Kidney glomerular epithelial cell (primary cell): ENCODE results near the gene ARL5C.
"Not testable (repeated sequence)": the region's sequence is repeated elsewhere in the genome, so short reads cannot be mapped to it uniquely, and the experiment has no call there.

Experiments
- DNase-seq: peaks from one replicate; lab custom pipeline; 2025; lab: John Stamatoyannopoulos, UW

ARL5C gene

GRCh38 chr17:39194089-39194984 is 28.4 kb upstream of the ARL5C start:
- no peak for DNase-seq

DNA sequence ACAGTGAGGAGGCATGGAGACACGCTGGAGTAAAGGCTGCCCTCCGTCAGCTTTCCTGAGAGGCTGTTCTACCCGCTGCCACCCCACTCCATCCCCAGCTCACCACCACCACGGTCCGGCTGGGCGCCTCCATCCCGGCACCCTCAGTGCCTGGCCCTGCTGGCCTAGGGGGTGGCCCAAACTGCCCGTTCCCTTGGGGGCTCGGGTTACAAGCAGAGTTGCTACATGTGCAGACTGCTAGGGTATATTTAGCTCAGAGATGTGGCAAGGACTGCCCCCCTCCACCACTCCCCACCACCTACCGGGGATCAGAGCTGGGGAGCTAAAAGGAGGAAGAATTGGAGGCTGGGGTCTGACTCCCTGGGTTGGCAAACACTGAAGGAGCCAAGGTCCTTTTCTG is 27.4 kb upstream of the ARL5C start:
- no peak for DNase-seq

- DNase-seq, result no peak
Measured at GRCh38 chr17:39192901-39193300, 26.9 kb upstream of the ARL5C start.

DNA sequence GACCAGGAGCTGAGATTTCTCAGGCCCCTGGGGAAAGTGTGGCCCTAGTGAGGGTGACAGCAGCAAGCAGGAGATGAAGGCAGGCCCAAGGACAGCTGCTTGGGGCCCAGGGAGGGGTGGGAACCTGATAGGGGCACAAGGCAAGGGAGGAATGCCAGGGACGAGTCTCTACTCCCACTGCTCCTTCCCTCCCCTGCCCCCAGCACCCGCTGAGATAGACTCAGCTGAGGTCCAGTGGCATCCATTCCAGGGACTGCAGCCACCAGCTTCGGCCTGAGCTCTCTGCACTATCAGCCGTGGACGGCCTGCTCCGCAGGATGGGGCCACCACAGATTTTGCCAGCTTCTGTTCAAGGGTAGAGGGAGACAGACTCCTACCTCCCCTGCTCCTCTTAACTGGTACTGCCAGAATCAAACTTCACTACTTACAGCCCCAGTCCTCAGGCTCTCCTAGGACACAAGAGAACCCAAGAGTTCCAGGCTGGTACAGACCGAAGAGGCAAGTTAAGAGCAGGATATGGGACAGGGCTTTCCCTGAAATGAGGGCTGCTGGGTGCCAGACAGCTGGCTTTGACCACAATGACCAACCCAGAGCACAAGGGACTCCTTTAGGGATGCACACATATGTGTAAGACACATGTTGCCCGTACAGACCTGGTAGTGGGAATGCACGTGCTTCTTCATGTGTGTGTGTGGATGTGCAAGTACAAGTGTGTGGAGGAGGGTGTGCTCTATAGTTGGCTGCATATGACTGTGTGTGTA is 26.0 kb upstream of the ARL5C start:
- DNase-seq, result no peak

DNA sequence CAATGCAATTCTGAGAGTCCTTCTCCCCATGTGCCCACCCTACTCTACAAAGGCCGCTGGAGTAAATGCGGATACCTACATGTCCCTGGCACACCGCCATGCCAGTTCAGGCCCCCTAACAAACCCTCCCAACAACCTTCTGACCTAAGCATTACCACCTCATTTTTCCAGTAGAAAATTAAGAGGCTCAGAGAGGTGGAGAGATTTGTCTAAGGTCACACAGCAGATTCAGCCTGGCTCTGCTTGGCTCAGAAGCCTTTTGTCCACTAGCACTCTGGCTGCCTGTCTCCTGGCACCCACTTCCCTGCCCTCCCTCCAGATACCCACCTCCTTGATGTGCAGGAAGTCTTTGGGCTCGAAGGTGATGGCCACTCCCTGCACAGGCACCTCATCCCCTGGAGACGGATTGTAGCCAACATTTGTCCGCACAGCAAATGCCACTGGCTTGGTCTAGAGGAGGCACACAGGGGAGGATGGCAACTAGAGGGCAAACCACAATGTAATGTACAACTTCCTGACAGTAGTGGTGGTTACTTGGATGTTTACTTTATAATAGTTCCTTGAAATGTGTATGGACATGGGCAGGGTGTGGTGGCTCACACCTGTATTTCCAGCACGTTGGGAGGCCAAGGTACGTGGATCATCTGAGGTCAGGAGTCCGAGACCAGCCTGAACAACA is 21.3 kb upstream of the ARL5C start:
- DNase-seq, result no peak

DNA sequence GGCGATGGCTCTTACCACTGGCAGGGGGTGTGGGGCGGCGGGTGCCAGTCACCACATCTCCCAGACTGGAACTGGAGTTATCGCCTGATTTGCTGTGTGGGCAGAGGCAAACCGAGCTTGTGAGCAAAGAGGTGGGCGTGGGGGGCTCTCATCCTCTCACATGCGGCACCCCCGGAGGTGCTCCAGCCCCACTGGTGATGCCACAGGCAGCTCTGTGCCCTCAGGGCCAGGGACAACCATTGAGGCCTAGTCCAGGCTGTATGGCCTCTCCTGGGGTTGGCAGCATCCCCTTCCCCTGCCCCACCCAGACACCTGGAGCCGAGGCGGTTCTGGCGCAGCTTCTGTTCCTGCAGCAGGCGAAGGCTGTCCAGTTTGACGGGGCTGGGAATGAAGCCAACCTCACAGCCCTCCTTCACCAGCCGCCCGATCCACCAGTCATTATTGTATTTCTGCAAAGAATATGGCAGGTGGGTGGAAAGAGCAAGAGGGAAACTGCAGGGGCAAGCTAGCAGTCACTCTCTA is 20.6 kb upstream of the ARL5C start:
- DNase-seq, result no peak

DNA sequence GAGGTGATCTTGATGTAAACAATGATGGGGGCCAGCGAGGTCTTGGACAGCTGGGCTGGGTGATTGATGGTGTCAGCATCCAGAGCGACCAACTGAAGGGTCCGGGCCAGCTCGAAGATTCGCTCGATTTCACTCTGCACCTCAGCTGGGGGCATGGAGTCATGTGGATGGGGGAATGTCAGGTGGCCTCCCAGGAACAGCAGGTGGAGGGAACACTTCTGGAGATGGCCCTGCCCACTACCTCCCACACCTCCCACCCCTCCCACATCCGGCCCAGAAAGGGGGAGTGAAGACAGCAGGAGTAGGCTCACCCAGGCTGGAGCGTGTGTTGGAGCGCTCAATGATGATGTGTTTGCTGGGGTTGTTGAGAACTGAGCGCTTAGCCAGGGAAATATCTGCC is 17.8 kb upstream of the ARL5C start:
- no peak for DNase-seq

DNA sequence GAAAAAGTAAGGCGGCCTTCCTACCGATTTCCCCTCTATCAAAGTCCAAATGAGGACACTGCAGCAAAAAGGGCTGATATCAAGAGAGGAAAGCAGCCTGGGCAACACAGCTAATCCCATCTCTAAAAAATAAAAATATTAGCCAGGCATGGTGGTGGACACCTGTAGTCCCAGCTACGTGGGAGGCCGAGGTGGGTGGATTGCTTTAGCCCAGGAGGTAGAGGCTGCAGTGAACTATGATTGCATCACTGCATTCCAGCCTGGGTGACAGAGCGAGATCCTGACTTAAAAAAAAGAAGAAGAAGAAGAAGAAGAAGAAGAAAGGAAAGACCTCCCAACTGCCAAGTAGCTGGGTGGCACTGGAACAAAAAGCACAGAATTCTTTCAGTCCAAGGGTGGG is 17.1 kb upstream of the ARL5C start:
- DNase-seq, result no peak

- DNase-seq, result no peak
Measured at GRCh38 chr17:39181303-39181702, 15.3 kb upstream of the ARL5C start.

DNA sequence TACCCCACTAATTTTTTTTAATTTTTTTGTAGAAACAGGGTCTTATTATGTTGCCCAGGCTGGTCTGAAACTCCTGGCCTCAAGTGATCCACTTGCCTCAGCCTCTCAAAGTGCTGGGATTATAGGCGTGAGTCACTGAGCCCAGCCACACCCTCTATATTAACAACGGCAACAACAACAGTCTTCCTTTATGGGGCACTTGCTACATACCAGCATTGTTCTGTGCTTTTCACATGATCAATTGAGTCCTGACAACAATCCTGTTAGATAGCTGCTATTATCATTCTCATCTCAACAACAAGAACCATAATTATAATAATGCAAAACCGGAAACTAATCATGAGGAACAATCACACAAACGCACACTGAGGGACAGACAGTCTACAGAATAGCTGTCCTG is 12.6 kb upstream of the ARL5C start:
- no peak for DNase-seq

GRCh38 chr17:39177256-39177655 is 11.3 kb upstream of the ARL5C start:
- DNase-seq, result no peak

DNA sequence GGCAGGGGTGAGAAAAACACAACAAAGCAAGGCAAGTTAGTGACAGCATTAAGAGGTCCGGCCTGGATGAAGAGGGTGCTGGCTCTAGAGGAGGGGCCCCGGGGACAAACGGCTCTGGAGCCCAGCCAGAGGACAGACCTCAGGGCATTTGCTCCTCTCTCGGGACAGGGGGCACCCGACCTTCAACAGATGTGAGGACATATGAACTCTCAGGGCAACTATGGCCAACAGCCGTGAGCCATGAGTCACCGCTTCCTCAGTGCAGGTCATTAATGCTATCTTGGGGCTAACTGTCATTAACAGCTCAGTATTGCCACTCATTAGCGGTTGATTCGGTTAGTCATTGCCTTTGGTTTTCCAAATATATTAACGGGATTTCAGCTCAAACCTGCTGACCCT is 9.7 kb upstream of the ARL5C start:
- DNase-seq, result no peak

- DNase-seq, result no peak
Measured at GRCh38 chr17:39174920-39175694, 9.1 kb upstream of the ARL5C start.

- no peak for DNase-seq
Measured at GRCh38 chr17:39173526-39174274, 7.7 kb upstream of the ARL5C start.

- DNase-seq, result no peak
Measured at GRCh38 chr17:39173080-39173479, 7.1 kb upstream of the ARL5C start.

- no peak for DNase-seq
Measured at GRCh38 chr17:39171933-39172332, 6.0 kb upstream of the ARL5C start.

- no peak for DNase-seq
Measured at GRCh38 chr17:39170558-39170957, 4.6 kb upstream of the ARL5C start.

DNA sequence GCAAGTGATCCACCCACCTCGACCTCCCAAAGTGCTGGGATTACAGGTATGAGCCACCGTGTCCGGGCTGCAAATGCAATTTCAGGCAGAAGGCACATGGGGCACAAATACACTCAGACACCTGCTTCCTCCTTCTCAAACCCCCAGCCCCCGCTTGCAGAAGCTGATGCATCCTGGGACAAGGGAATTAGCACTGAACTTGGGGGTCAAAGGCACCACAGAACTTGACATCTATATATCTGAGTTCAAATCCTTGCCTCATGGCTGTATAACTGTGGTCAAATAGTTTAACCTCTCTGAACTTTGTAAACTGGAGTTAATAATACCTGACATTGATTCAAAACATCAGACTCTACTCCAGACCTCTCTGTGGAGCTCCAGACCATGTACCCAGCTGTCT is 4.1 kb upstream of the ARL5C start:
- DNase-seq, result no peak

- no peak for DNase-seq
Measured at GRCh38 chr17:39169518-39169917, 3.6 kb upstream of the ARL5C start.

- no peak for DNase-seq
Measured at GRCh38 chr17:39169101-39169500, 3.1 kb upstream of the ARL5C start.

DNA sequence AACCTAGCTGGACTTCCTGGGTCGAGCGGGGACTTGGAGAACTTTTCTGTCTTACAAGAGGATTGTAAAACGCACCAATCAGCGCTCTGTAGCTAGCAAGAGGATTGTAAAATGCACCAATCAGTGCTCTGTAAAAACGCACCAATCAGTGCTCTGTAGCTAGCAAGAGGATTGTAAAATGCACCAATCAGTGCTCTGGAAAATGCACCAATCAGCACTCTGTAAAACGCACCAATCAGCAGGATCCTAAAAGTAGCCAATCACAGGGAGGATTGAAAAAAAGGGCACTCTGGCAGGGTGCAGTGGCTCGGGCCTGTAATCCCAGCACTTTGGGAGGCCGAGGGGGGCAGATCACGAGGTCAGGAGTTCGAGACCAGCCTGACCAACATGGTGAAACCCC is 2.5 kb upstream of the ARL5C start:
- not testable (repeated sequence) for DNase-seq
